Type B pancreatic cell (in vitro differentiated cells): ENCODE measurements around the gene CACNA1C. TPM values are rescaled to one million over a fixed set of nuclear protein-coding genes. Genes with fewer than 3 reads are reported as not detected.
A peak's percentile ranks its signal among the peaks of the same experiment; 100 is the strongest.

Source experiments
- DNase-seq: peaks from one replicate; pipeline ENCODE4 v3.0.0; 2021; ENCODE audit warnings: mixed read lengths; ENCODE audit not compliant: unreplicated experiment; ENCODE audit errors: extremely low spot score
- H3K27ac Mint-ChIP-seq: 2 replicates; pipeline ENCODE4 v1.8.0; 2021; ENCODE audit warnings: mild to moderate bottlenecking, mixed read lengths
- H3K27me3 Mint-ChIP-seq: 2 replicates; pipeline ENCODE4 v1.8.0; 2021; ENCODE audit warnings: mixed read lengths
- H3K36me3 Mint-ChIP-seq: 2 replicates; pipeline ENCODE4 v1.8.0; 2021; ENCODE audit warnings: mixed read lengths
- H3K4me1 Mint-ChIP-seq: one replicate; pipeline ENCODE4 v1.8.0; 2021; ENCODE audit warnings: mixed read lengths; ENCODE audit not compliant: unreplicated experiment
- H3K4me3 Mint-ChIP-seq: 2 replicates; pipeline ENCODE4 v1.8.0; 2021; ENCODE audit warnings: mild to moderate bottlenecking, mixed read lengths
- H3K9me3 Mint-ChIP-seq: 2 replicates; pipeline ENCODE4 v1.8.0; 2021; ENCODE audit warnings: mixed read lengths
- total RNA-seq: library from RNA; stranded (reverse); gene quantifications from 2 replicates; pipeline ENCODE4 v1.2.1, GENCODE V29; 2021; ENCODE audit warnings: low replicate concordance
- TF ChIP-seq, protein P1 (sequence below): fragments of 200-600 bp; sonication (generic); conservative IDR thresholded peaks from 2 replicates; pipeline ENCODE4 v1.5.0; 2021; ENCODE audit warnings: antibody characterized with exemption, mild to moderate bottlenecking

The CACNA1C gene
- total RNA-seq, 1 donor from 2014 or later = 14.3 TPM

DNA sequence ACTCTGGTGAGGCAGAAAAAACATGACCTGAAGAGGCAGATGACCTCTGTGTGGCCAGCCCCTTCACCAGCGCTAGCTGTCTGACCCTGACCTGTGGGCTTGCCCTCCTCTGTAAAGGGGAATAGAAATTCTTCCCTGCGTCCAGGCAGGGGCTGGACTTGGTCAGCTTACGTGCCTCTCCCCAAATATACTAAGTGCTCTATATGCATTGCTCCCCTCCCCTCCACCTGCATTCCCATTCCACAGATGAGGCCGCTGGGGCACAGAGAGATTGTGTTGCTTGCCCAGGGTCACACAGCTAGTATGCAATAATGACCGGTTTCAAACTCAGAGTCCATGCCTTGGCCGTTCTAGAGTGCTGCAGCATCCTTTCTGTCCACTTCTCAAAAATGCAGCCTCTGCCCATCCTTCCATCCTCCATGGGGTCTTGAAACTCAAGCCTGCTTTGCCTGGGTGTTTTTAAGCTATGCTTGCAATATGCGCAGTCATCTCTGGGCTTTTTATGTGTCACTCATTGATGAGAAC lies 303.9 kb downstream of the CACNA1C start:
- peaks cover 5% of the 10 kb centered on the region for H3K36me3 Mint-ChIP-seq
- H3K27me3 Mint-ChIP-seq = peaks cover 18% of the 10 kb centered on the region
- no peak overlapping the region for H3K27ac Mint-ChIP-seq
- peaks cover 38% of the 10 kb centered on the region for H3K4me1 Mint-ChIP-seq
- TF ChIP-seq, protein P1, sequence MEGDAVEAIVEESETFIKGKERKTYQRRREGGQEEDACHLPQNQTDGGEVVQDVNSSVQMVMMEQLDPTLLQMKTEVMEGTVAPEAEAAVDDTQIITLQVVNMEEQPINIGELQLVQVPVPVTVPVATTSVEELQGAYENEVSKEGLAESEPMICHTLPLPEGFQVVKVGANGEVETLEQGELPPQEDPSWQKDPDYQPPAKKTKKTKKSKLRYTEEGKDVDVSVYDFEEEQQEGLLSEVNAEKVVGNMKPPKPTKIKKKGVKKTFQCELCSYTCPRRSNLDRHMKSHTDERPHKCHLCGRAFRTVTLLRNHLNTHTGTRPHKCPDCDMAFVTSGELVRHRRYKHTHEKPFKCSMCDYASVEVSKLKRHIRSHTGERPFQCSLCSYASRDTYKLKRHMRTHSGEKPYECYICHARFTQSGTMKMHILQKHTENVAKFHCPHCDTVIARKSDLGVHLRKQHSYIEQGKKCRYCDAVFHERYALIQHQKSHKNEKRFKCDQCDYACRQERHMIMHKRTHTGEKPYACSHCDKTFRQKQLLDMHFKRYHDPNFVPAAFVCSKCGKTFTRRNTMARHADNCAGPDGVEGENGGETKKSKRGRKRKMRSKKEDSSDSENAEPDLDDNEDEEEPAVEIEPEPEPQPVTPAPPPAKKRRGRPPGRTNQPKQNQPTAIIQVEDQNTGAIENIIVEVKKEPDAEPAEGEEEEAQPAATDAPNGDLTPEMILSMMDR = no peak
- H3K4me3 Mint-ChIP-seq = no peak overlapping the region
- H3K9me3 Mint-ChIP-seq = no peaks in the 10 kb centered on the region
- DNase-seq = no peak

DNA sequence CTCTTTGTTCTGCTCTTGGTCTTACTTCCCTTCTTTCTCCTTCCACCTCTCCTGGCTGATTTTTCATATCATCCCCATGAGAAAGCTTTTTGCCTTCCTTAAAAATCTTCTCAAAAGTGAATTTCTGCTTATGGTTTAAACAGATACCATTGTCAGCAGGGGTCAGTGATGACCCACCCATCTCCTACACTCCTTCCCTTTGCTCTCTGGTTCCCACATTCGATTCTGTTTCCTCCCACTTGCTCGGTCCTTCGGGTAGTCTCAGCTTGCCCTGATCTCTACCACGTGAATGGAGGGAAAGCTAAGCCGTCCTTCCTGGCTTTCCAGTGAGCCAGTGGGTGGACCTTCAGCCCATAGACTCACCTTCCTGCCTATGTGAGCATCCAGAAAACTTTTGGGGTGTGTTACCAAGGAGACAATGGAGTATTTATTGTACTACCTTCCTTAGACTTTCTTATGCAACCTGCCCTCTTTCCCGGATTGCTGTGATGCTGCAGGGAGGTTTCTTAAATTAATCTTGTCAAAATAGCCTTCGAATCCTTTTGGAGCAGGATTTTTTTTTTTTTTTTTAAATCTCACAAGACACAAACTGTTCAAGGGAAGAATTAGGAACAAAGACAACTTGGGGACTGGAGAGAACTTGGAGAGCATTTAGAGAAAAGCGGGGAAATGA lies 306.3 kb downstream of the CACNA1C start:
- DNase-seq = no peak
- TF ChIP-seq, protein P1 = no peak
- peaks cover 10% of the 10 kb centered on the region for H3K36me3 Mint-ChIP-seq
- H3K27me3 Mint-ChIP-seq = peaks cover 13% of the 10 kb centered on the region
- peak overlapping the region; percentile 94 for H3K27ac Mint-ChIP-seq
- no peaks in the 10 kb centered on the region for H3K9me3 Mint-ChIP-seq
- H3K4me3 Mint-ChIP-seq = no peak overlapping the region
- H3K4me1 Mint-ChIP-seq = peaks cover 19% of the 10 kb centered on the region

DNA sequence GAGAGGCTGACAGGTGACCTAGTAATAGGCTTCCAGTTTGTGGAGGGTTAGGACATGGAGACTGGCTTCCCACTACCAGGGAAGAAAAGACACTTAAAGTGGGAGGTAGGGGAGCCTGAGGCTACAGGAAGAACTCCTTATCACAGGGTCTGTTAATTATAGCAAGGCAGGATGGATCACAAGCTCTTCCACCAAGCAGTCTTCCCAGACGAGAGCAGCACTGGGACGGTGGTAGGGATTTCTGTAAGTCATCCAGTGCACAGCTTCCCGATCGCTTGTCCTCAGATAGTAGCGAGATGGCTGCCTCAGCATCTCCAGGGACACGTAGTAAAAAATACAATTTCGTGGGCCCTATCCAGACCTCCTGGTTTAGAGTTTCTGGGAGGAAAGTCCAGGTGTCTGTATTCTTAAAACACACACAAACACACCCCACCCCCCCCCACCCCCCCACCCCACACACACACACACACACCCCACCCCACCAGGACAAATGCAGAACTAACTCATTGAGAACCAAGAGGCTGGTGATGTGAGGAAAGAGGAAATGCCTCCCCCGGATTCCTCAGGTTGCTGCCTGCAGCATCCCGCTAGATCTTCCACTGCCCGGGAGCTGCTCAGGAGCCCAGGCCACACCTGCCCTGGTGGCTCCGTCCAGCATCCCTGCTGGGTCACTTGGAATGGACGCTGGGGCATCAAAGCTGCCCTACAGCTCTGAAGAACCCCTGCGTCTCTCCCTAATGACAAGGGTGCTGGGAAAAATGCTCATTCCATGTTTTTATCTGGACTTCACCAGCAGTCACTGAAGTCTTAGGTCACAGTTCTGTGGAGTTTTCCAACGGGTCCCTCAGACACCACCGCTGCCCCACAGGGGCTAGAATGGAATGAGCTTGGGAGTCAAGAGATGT lies 307.2 kb downstream of the CACNA1C start:
- no peak overlapping the region for H3K27ac Mint-ChIP-seq
- H3K36me3 Mint-ChIP-seq = peaks cover 11% of the 10 kb centered on the region
- TF ChIP-seq, protein P1 = no peak
- H3K27me3 Mint-ChIP-seq = peaks cover 10% of the 10 kb centered on the region
- no peak for DNase-seq
- peaks cover 17% of the 10 kb centered on the region for H3K4me1 Mint-ChIP-seq
- no peak overlapping the region for H3K4me3 Mint-ChIP-seq
- H3K9me3 Mint-ChIP-seq = no peaks in the 10 kb centered on the region

DNA sequence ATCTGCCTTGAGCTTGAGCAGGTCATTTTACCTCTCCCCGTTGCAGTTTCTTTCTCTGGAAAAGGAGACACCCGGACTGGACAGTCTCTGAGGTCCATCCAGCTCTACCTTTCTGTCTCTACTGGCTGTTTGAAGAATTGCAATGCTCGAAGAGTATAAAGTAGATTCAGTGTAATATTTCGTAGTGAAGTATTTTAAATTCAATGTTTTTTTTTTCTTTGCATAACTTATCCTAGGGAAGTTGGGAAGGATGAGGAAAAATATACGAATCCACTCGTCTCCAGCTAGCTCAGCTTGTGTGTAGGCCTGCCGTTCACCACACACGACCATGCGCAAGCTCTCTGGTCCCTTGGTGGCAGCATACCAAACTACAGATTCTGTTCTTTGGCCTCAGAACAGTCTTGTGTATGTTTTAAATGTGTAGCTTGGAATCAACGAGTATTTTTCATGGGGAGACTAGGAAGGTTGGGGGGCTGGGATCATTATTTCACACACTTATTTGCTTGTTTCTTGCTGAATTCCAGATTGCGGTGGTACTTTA lies 307.9 kb downstream of the CACNA1C start:
- peaks cover 17% of the 10 kb centered on the region for H3K36me3 Mint-ChIP-seq
- TF ChIP-seq, protein P1 = peak; percentile 65
- no peak overlapping the region for H3K27ac Mint-ChIP-seq
- DNase-seq = no peak
- H3K9me3 Mint-ChIP-seq = no peaks in the 10 kb centered on the region
- H3K4me3 Mint-ChIP-seq = no peak overlapping the region
- peaks cover 17% of the 10 kb centered on the region for H3K4me1 Mint-ChIP-seq
- peaks cover 10% of the 10 kb centered on the region for H3K27me3 Mint-ChIP-seq

DNA sequence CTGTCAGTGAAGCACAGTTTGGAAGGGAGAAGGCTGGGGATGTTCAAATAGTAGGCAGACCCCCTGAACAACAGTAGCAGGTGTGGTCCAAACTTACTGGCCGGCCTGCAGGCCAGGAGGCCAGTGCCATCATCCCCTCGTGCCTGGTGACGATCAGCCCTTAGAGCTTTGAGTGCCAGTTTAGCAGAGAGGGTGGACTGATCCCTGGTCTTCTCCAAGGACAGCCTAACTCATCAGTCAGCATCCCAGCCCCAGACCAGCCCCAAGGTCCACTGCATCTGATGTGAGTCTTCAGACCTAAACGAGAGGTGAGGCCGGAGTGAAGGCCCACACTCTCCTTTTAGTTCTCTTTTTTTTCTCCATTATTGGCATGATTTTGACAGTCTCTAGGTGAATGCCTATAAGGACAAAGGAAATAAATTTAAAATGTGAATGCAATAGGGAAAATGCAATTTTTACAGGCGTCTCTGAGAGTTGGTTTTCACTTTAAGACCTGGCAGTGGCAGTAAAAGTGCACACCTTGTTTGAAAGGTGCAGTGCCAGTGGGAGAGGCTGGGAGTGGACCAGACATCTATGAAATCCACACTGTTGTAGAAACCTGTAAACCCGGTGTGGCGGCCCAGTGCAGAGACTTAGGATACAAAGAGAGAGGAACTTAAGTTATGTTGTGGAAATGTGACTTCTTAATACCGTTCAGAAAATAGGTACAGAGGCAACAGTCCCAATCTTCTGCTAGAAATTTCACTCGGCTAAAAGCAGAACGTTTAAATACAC lies 311.2 kb downstream of the CACNA1C start:
- no peaks in the 10 kb centered on the region for H3K9me3 Mint-ChIP-seq
- peak overlapping the region; percentile 69 for H3K27ac Mint-ChIP-seq
- no peak for DNase-seq
- TF ChIP-seq, protein P1 = no peak
- peaks cover 16% of the 10 kb centered on the region for H3K36me3 Mint-ChIP-seq
- H3K4me1 Mint-ChIP-seq = peaks cover 7% of the 10 kb centered on the region
- peaks cover 5% of the 10 kb centered on the region for H3K27me3 Mint-ChIP-seq
- peak overlapping the region; percentile 0 for H3K4me3 Mint-ChIP-seq
